Measurements from ENCODE around the gene AHCYL1.
A peak's percentile ranks its signal among the peaks of the same experiment; 100 is the strongest.

AHCYL1 gene

GRCh38 chr1:110064576-110065337 is 80.2 kb downstream of the AHCYL1 start:
- no peak for DNase-seq

- DNase-seq: no peak
Measured at GRCh38 chr1:110065841-110066240, 81.3 kb downstream of the AHCYL1 start.

- no peak for DNase-seq
Measured at GRCh38 chr1:110067479-110067892, 82.9 kb downstream of the AHCYL1 start.

GRCh38 chr1:110067893-110068645 is 83.5 kb downstream of the AHCYL1 start:
- no peak for DNase-seq

- no peak for DNase-seq
Measured at GRCh38 chr1:110068646-110069403, 84.3 kb downstream of the AHCYL1 start.

- DNase-seq: no peak
Measured at GRCh38 chr1:110069404-110070281, 85.1 kb downstream of the AHCYL1 start.

GRCh38 chr1:110070282-110070669 is 85.7 kb downstream of the AHCYL1 start:
- DNase-seq: no peak

- DNase-seq: peak; percentile 19
Measured at GRCh38 chr1:110070671-110071242, 86.2 kb downstream of the AHCYL1 start, which contains the start of gene ALX3. ALX3 (minus strand) TSS chr1:110070672; CDS start chr1:110070612, 60 bp downstream.
